HT1080 (cell line): ENCODE results near the gene HBS1L. TPM values are rescaled to one million over a fixed set of nuclear protein-coding genes. Genes with fewer than 3 reads are reported as not detected.
A peak's percentile ranks its signal among the peaks of the same experiment; 100 is the strongest.

Experiments used
- DNase-seq: peaks from one replicate; pipeline ENCODE4 v3.0.0-alpha.2; 2015; ENCODE audit warnings: low read depth
- total RNA-seq: library from RNA; depleted of rRNA; stranded (reverse); fragments of >200 nt; shearing (Covaris generic); gene quantifications from 2 replicates; pipeline ENCODE4 v1.2.3, GENCODE V29; 2014

The HBS1L gene
- total RNA-seq, 1 experiment from 2014 or later = 102 TPM

DNA sequence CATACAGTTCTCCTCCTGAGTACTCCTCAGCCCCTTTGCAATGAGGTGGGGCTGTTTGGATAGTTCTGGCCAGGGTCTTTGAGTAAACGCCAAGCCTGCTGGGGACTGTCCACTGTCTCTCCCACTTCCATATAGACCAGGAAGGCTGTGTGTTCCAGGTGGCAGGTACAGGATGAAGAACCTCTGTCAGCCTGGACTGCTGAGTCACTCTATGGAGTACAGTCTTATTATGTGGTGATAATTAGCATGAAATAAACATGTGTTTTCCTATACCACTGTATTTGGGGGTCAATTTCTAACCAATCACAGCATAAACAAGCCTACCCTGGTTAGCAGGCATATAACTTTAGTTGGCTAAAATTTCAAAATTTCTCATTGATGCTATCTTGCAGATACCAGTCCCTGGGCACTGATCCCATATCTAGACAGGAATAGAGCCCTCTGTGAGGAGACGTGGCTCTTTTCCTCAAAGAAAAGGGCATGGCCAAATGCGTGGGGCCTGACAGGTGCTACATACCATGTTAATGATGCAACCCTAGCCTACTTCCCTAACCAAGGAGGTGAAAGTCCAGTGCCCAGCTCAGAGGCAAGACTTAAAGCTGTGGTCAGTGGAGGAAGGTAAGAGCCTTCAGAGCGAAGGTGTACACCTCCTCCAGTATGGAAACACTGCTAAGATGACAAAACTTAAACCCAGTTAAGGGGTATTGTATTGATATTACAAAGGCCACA, 100.2 kb downstream of the HBS1L start:
- DNase-seq = no peak

DNA sequence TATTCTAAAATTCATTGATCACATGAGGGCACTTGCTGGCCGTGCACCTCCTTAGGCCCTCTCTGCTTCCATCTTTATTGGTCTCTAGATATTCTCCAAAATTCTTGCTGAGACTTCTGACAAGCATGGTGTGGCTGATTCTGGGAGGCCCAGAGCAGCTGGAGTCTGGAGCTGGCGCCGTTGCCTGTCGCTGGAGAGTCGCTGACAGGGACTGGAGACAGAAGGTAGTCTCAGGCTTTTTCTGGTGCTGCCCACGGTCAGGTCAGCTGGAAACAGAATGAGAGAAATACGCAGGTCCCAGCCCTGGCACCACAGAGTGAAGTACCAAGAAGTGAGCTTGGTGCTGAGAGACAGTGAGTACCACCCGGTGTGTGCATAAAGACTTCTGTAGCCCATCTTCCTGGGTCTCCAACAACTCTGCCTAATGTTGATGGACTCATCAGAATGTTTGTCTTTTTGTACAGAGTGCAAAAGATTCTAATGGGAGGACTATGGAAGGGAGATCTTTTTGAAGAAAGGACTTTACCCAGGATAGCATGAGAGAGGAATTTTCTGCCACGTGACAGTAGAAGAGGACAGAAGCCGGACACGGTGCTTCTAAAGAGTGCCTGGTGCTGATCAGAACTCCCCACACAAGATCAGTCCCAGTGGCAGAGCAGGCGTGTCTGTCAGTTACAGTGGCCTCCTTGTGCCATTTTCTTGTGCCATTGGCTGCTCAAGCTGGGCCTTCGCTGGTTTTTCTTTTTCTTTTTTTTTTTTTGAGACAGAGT, 102.9 kb downstream of the HBS1L start:
- no peak for DNase-seq

DNA sequence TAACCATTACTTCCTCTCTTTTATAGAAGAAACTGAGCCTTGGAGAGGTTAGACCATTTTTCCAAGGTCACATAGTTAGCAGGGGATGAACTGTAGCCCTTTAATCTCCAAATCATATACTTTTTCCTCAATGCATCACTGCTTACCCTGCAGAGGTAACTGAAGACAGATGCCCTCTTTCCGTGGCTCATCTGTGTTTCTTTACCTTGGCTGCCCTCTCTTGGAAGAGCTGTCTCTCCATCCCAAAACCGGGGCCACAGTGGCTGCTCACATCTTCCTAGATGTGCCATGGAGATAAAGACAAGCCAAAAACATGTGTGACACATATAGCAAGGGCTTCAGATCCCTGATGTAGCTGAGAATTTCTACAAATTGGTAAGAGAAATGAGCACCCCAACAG, 104.1 kb downstream of the HBS1L start:
- no peak for DNase-seq

DNA sequence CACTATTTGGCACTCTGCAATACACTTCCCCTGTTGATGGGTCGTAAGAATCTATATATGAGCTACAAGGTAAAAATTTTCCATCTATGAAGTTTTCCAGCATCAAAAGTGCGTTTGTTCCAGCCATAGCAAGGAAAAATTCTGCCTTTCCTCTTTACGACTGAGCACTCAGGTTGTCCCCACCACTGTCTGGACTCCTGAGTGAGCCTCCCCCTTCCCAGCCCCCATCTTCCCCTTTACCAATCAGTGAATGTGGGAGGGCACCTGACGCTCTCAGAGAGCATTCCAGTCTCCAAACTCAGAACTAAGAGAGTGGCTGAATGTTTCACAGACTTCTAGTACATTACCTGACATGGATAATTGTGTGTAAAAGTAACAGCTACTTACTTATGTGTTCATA, 104.7 kb downstream of the HBS1L start, which contains the start of gene ALDH8A1:
TSS of gene ALDH8A1 (minus strand) at position 175 of the 400 bp plus-strand sequence. CDS start at position 127, 48 bp downstream.
- no peak for DNase-seq

DNA sequence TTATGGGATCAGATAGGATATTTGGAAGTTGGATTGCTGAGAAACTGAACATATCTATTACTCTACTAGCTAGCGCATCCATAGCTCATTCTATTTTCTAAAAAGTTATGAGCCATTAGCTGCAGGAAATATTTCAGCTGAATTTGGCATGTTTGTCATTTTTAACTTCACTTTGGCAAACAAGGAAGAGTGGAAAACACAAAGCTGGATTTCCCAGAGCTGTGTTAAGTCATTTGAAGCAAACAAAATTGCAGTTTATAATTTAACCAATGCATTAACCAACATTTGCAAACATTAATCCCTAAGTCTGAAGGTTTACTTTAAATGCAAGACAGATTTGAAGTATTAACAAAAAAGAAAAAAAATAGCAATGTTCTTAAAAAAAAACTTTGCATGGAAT, 105.9 kb downstream of the HBS1L start:
- no peak for DNase-seq

DNA sequence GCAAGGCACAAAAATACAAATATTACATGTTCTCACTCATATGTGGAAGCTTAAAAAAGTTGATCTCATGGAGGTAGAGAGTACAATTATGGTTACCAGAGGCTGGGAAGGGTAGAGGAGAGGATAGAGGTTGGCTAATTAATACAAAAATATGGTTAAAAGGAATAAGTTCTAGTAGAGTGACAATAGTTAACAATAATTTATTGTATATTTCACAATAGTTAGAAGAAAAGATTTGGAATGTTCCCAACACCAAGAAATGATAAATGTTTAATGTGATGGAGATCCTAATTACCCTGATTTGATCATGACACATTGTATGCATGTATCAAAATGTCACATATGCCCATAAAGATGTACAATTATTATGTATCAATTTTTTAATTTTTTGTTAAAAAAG, 106.5 kb downstream of the HBS1L start:
- no peak for DNase-seq

DNA sequence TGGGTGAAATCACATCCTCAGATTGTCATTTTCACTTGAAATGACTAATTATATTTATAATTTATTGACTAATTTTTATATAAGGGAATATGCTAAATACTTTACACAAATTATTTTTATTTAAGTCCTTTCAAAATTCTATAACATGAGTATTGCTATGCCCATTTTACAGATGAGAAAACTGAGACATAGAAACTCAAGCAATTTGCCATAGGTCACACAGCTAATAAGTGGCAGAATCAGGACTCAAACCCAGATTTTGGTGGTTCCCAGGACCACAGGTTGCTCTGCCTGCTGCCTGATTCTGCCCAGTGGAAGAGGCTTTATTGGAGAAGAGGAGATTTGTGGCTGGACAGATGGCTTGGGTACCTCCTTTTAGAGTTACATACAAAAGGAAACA, 109.6 kb downstream of the HBS1L start:
- no peak for DNase-seq

DNA sequence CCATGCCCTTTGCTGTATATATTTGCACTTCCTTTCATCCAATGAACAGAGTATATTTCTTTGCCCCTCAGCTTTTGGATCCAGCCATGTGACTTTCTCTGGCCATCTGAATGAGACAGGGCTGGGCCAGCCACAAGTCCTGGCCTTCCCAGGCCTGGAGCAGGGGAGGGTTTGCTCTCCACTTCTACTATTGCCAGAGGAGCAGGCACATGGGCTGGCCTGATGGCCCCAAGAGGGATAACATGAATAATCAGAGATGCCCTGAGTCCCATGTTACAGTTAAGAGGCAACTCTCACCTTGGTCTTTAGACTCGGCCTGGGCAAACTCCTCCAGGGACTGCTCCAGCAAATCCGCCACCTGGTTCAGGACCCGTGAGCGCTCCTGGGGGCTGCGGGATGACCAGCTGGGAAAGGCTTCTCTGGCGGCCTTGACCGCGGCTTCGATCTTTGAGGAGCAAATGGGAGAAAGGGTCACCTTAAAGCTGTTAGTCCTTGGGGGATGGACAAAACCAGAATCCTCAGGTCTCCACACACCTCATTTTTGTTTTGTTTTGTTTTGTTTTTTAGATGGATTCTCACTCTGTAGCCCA, 111.0 kb downstream of the HBS1L start:
- DNase-seq = no peak

DNA sequence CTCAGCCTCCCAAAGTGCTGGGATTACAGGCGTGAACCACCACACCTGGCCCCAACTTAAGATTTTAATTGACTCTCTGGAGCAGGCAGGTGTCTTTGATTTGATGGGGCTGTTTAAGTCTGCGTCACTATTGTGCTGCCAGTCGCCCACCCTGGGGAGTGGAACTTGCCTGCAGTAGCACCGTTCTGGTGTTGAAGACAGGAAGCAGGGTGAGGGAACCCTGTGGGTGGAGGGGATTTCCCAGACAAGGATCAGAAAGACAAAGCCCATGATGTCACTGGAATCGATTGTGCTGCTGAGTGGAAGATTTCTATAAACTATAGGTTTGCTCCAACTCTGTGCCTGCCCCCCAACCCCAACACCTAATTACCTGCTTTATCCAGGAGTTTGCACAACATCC, 115.7 kb downstream of the HBS1L start:
- DNase-seq = no peak

DNA sequence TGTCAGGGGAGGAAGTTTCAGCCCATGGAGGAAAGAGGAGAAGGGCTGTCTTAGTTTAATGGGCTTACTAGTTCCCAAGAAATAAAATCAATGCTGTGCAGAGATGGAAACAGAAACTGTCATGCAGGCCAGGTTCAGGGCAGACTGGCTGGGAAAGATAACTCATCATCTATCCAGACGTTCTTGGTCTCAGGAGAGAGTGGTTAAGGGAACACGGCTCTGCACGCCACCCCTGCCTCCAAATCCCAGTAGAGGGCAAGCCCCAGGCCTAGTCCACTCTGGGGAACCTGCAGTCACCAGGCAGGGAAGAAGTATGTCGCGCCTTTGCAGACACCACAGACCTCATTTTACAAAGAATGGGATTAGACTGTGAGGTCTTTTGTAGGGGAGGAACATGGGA, 117.2 kb downstream of the HBS1L start:
- DNase-seq = no peak

DNA sequence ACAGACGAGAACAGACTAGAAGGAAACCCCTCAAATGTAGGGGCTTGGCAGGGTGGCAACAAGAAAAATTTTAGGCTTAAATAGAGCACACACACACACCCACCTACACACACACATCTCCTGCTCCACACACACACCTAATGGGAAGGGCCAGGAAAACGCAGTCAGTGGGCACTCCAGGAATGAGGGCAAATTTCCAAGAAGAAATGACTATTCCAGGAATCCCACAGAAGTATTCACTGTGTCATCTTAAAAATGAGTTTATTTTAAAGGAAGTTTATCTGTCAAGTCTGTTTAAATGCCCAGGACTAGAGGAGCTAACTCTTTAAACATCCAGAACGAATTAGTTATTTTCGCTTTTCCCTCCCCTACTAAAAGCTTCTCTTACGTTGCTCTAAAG, 117.7 kb downstream of the HBS1L start:
- DNase-seq = peak; percentile 45

DNA sequence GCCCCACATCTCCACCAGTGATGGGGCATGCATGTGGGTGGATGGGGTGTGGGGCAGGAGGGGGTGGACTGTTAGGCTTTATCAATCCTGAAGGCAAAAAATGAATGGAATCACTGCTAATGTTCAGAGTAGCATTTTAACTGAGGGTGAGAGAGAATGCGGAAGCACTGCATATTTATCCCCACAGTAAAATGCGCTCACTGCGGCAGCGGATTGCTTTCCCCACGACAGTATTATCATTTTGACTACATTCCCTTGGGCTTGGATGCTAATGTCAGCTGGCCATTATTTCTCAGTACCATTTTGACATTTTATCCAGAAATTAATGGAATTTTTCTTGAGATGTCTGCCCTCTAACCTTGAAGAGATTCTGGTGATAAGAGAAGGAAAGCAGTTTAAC, 118.1 kb downstream of the HBS1L start:
- DNase-seq = no peak

DNA sequence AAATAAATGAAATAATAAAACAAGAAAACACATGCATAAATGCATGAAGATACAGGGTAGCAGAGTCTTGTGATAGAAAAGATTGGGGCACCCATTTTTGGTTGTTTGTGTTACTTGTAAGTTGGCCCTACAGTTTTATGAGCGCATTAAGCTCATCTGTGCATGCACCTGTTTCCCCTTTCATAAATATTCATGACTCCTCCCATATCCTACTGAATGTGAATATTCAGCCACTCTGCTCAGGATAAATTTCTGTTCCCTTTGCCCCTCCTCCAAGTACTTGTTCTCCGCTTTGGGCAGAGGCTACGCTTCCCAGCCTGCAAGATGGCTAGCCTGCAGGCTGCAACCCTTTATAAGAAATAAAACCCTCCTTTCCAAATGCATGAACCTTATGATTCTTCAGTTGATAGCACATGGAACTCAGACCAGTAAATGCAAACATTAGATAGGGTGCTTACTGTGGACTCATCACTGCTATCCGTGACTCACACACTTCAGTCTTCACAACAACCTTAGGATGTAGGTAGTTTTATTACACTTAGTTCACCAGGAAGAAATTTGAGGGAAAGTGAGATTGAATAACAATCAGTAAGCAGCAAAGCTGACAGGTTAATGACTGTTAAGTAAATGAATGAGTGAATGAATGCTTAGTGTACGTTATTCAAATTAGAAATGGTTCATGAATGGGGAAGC, 119.7 kb downstream of the HBS1L start:
- no peak for DNase-seq

DNA sequence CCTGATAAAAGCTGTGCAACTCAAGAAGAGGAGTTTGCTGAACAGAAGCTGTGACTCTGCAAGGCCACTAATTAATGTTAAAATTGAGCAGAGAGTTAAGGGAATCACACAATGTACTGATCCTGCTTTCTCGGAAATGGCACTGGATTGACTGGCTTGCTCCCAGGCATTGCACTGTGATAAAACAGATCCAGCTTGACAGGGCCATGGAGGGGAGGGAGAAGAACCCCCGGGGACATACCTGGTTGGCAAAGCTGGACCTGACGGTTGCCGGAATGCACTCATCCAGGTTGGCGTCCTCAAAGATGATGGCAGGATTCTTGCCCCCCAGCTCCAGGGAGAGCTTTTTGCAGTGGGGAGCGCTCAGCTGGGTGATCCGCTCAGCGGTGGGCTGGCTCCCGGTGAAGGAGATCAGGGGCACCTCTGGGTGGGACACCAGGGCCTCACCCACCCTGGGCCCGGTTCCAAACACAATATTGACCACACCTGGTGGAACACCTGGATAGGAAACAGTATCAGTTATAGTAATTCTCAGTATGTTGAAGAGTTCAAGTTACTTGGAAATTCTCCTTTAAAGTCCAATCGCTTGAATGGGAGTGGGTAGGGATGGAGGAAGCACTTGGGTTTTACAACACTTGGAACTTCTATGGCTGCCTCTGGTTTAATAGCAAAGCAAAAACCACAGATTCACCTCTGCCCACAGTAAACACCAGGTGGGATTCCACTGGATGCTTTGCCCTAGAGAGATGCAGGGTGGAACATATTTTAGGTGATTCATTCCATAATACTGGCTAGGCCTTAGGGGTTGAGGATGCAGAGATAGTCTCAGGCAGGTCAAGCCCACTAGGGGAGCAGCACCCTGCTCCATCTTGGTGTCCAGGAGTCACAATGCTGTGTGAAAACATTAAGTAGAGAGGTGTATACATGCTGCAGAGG, 121.8 kb downstream of the HBS1L start:
- DNase-seq = no peak

DNA sequence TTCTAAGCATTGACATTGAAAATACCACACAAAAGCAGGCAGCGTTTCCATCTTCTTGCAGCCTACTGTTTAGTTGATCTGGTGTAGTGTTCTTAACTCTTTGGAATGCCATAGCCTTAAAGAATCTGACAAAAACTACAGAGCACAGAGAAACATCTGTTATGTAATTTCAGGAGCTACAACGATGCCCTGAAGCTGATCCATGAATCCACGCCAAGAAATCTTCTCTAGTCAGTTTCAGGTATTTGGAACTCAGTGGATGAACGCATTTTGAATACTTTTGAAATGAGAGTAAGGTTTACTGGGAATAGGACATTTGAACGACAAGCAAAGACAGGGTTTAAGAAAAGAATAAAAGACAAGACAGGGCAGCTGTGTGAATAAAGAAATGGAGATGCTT, 122.5 kb downstream of the HBS1L start:
- DNase-seq = no peak

DNA sequence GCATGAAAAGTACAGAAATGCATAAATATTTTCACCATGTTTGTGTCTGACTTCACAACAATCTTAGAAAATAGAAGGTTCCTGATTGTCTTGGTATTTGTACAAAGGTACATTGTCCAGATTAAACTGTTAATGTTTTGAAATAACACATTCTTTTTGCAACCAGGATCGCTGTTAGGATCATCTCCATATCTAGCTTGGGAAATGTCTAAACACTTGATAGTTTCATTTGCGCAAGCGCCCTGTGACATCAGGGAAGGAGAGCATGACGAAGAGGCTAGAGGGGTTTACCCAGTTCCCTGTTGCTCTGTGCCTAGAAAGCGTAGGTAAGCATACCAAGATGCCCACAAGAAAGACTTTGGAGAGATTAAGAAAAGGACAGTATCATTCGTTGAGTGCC, 124.2 kb downstream of the HBS1L start:
- DNase-seq = no peak

DNA sequence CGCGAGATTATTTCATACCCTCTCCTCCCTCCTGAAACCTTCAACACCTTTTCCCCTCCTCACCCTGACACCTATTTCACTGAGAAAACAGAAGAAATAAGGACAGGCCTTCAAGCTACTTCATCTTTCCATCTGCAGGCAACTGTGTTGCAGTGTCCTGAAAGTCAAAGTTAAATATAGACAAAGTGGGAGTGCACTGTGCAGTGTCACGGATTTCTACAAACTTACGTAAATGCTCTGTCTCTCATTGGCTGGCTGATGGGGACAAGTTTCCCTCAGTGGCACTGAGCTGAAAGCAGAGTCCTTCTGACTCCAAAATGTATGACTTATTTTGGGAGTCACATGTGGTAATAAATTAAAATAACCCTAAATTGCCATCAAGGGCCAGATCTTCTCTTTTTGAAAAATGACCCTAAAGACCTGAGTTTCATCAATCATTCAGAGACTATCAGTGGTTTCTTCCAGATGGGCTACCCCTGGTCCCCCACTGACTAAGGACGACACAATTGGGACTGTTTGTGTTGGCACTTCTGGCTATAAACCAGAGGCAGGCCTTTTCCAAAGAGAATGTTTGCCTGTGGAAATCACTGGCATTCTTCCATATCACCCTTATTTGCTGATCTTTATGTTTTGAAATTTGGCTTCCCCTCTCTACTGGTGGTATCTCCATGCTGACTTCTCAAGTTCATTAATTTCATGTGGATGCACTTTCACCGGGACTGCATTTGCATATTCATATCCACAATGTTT, 126.3 kb downstream of the HBS1L start:
- no peak for DNase-seq

DNA sequence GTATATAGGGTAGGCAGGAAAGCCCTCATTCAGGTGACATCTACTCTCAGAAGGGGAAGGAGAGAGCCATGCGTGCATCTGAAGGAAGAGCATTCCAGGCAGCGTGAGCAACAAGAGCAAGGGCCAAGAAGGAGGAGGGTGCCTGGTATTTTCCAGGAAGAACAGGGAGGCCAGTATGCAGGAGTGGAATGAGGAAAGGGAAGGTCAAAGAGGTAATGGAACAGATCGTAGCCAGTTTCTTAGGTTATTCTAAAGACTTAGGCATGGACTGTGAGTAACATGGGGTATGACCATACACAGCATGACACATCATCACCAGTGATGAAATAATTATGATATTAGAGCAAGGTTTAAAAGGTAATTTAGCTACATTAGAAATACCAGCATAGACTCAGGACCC, 128.8 kb downstream of the HBS1L start:
- DNase-seq = peak; percentile 29

DNA sequence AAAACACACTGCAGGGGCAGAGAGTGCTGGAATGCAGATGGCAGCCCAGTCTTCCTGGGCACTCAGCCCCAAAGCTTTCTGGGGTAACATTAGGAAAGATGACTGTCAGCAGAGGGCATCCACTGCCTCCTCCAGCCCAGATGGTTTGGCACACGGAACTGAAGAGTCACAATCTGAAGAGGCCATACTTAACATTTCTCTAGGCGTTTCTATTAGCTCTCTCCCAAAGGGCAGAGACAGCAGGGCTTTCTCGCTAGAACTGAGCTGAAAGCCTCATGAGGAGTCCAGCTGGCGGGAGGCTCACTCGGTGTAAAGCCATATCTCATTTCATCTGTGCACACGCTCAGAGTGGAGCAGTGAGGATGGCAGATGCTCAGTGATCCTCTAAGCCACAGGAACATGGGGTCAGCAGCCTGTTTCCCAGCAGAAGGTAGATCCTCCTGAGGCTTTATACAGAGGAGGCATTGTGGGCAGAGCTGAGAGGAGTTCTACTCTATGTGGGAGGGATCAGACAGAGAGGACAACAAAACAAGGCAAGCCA, 132.8 kb downstream of the HBS1L start:
- DNase-seq = no peak

DNA sequence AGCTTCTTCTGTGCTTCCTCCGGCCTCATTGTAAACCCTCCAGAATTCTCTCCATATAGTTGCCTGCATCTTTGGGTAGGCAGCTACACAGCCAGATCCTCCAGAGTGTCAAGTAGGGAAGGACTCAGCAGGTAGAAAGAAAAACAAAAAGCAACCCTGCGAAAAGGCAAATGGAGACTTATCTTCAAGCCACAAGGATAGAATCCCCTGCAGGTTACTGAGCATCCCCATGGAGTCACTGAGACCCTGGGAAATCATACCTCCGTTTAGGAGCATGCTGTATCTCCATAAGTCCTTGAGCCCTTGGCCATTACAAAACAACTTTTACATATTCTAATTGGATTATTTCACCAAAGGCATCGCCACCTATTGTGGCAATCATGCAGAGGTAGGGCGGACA, 133.3 kb downstream of the HBS1L start:
- DNase-seq = no peak
